PC-3 (cell line): ENCODE measurements around the gene TRIL. TPM values are rescaled to one million over a fixed set of nuclear protein-coding genes. Genes with fewer than 3 reads are reported as not detected.

Experiments used
- ATAC-seq: fragments of 200-7000 bp; cut with Tn5 transposase; 2 replicates; pipeline ENCODE4 v1.9.1; 2020; ENCODE audit warnings: mild to moderate bottlenecking, moderate library complexity
- BruUV-seq: library from RNA; stranded (reverse); fragments of 400-500 nt; replicated peaks from 2 replicates; lab custom pipeline; 2021; lab: Mats Ljungman, UMichigan
- CTCF ChIA-PET: fragments of 300-600 bp; sonication (Branson Sonifier 250); formaldehyde crosslinking; loops from one replicate; lab custom pipeline; 2022; ENCODE audit warnings: antibody characterized with exemption; lab: Charles Lee
- POLR2A ChIA-PET: fragments of 300-600 bp; sonication (Branson Sonifier 250); formaldehyde crosslinking; loops from one replicate; lab custom pipeline; 2022; ENCODE audit warnings: antibody characterized with exemption; ENCODE audit not compliant: unreplicated experiment; lab: Charles Lee
- DNase-seq: peaks from one replicate; pipeline ENCODE4 v3.0.0-alpha.2; 2015
- H2AFZ ChIP-seq: fragments of 300-600 bp; sonication (generic); 2 replicates; pipeline ENCODE4 v1.6.0; 2016; ENCODE audit warnings: antibody characterized with exemption, low read length
- H3F3A ChIP-seq: fragments of 300-600 bp; sonication (generic); one replicate; pipeline ENCODE4 v1.6.0; 2017; ENCODE audit warnings: antibody characterized with exemption, low read length, control low read depth, mild to moderate bottlenecking; ENCODE audit not compliant: unreplicated experiment
- H3K27ac ChIP-seq: fragments of 300-600 bp; sonication (generic); 2 replicates; pipeline ENCODE4 v1.5.1; 2016; ENCODE audit warnings: mild to moderate bottlenecking, low read length
- H3K27me3 ChIP-seq: fragments of 300-600 bp; sonication (generic); 2 replicates; pipeline ENCODE4 v1.6.1; 2016; ENCODE audit warnings: low read length, mixed read lengths
- H3K36me3 ChIP-seq: fragments of 300-600 bp; sonication (generic); 2 replicates; pipeline ENCODE4 v1.6.1; 2016; ENCODE audit warnings: low read depth, mixed run types, low read length, mixed read lengths
- H3K4me1 ChIP-seq: fragments of 300-600 bp; sonication (generic); 2 replicates; pipeline ENCODE4 v1.5.1; 2016; ENCODE audit warnings: low read length; ENCODE audit not compliant: insufficient read depth
- H3K4me2 ChIP-seq: fragments of 300-600 bp; sonication (generic); 2 replicates; pipeline ENCODE4 v1.6.0; 2016; ENCODE audit warnings: low read length
- H3K4me3 ChIP-seq: fragments of 300-600 bp; sonication (generic); 2 replicates; pipeline ENCODE4 v1.5.1; 2016; ENCODE audit warnings: mild to moderate bottlenecking, low read length, mixed read lengths
- H3K79me2 ChIP-seq: fragments of 300-600 bp; sonication (generic); 2 replicates; pipeline ENCODE4 v1.6.1; 2017; ENCODE audit warnings: low read length, mixed read lengths
- H3K9ac ChIP-seq: fragments of 300-600 bp; sonication (generic); 2 replicates; pipeline ENCODE4 v1.6.0; 2016; ENCODE audit warnings: mild to moderate bottlenecking, low read length
- H3K9me2 ChIP-seq: fragments of 300-600 bp; sonication (generic); replicated peaks from 2 replicates; pipeline ENCODE4 v1.6.1; 2016; ENCODE audit warnings: mixed run types, low read length, mixed read lengths
- H3K9me3 ChIP-seq: fragments of 300-600 bp; sonication (generic); 2 replicates; pipeline ENCODE4 v1.6.1; 2016; ENCODE audit warnings: low read length, mixed read lengths
- H4K20me1 ChIP-seq: fragments of 300-600 bp; sonication (generic); 2 replicates; pipeline ENCODE4 v1.6.1; 2016; ENCODE audit warnings: low read length, mixed read lengths
- CTCF ChIP-seq: fragments of 300-600 bp; sonication (generic); conservative IDR thresholded peaks from 2 replicates; pipeline ENCODE4 v1.5.1; 2017; ENCODE audit warnings: antibody characterized with exemption, low read depth, mild to moderate bottlenecking, low read length
- EZH2 ChIP-seq: fragments of 300-600 bp; sonication (generic); IDR thresholded peaks from one replicate; pipeline ENCODE4 v1.6.1; 2017; ENCODE audit warnings: antibody characterized with exemption, mild to moderate bottlenecking, low read length; ENCODE audit not compliant: unreplicated experiment
- EZH2phosphoT487 ChIP-seq: fragments of 300-600 bp; sonication (generic); IDR thresholded peaks from 2 replicates; pipeline ENCODE4 v1.6.1; 2018; ENCODE audit warnings: mild to moderate bottlenecking, antibody characterized with exemption, low read length, borderline replicate concordance
- intact Hi-C: fragments of 100-400 bp; cut with micrococcal nuclease; formaldehyde crosslinking; loops from 2 replicates; pipeline ENCODE4 v1.9.0; 2023
- total RNA-seq: library from RNA; depleted of rRNA; stranded (reverse); fragments of >200 nt; gene quantifications from 2 replicates; pipeline ENCODE4 v1.2.3, GENCODE V29; 2014

TRIL gene
- total RNA-seq, 1 experiment from 2014 or later: 0.29 TPM

GRCh38 chr7:28984217-28984616 lies 26.1 kb upstream of the TRIL start:
- Histone ChIP-seq H3K4me2 (peak overlapping the region; percentile 56; the same call in 1 of the 2 replicates), H3K79me2 (no peaks in the 10 kb centered on the region), H3K36me3 (no peaks in the 10 kb centered on the region), H3F3A (no peaks in the 10 kb centered on the region), H3K9me2 (no peaks in the 10 kb centered on the region), H3K27ac (no peak overlapping the region), H3K27me3 (no peaks in the 10 kb centered on the region), H3K9ac (no peak overlapping the region), H3K9me3 (no peaks in the 10 kb centered on the region), H2AFZ (peak overlapping the region; percentile 71), H4K20me1 (no peaks in the 10 kb centered on the region), H3K4me1 (peaks cover 18% of the 10 kb centered on the region), H3K4me3 (no peak overlapping the region)
- intact Hi-C loops: loop anchor here (1.0 kb wide), 1 partner anchor 54 kb away; no protein-coding TSS in a partner anchor
- POLR2A ChIA-PET: no interaction called here
- no peak for DNase-seq
- no TSS peak for BruUV-seq
- CTCF ChIA-PET: interaction anchor here (0.6 kb wide), 1 partner anchor 27 kb away, joined by 3 read pairs; no protein-coding TSS in a partner anchor
- TF ChIP-seq CTCF (no peak), EZH2 (no peak), EZH2phosphoT487 (no peak)
- no peak for ATAC-seq

GRCh38 chr7:28983396-28984190 lies 25.5 kb upstream of the TRIL start:
- Histone ChIP-seq H2AFZ (no peak overlapping the region), H3K36me3 (no peaks in the 10 kb centered on the region), H3K79me2 (no peaks in the 10 kb centered on the region), H3K27ac (no peak overlapping the region), H3K9me2 (no peaks in the 10 kb centered on the region), H3F3A (no peaks in the 10 kb centered on the region), H3K9me3 (no peaks in the 10 kb centered on the region), H3K27me3 (no peaks in the 10 kb centered on the region), H3K4me3 (no peak overlapping the region), H3K4me1 (peaks cover 18% of the 10 kb centered on the region), H4K20me1 (no peaks in the 10 kb centered on the region), H3K9ac (no peak overlapping the region), H3K4me2 (no peak overlapping the region)
- ChIA-PET CTCF (interaction anchor here (0.6 kb wide), 1 partner anchor 27 kb away, joined by 3 read pairs; no protein-coding TSS in a partner anchor), POLR2A (no interaction called here)
- TF ChIP-seq CTCF (no peak), EZH2 (no peak), EZH2phosphoT487 (no peak)
- intact Hi-C loops: loop anchor here (1.0 kb wide), 1 partner anchor 55 kb away; no protein-coding TSS in a partner anchor
- ATAC-seq (no peak), DNase-seq (no peak)
- no TSS peak for BruUV-seq

- H3K36me3 ChIP-seq: no peaks in the 10 kb centered on the region
- H3K4me1 ChIP-seq: peaks cover 18% of the 10 kb centered on the region
- H3K4me2 ChIP-seq: no peak overlapping the region
- BruUV-seq: no TSS peak
- POLR2A ChIA-PET: no interaction called here
- CTCF ChIA-PET: interaction anchor here (0.6 to 1.2 kb wide), 2 partner anchors 24 to 940 kb away, joined by 4 to 5 read pairs; no protein-coding TSS in a partner anchor
- DNase-seq: no peak
- H3K9me3 ChIP-seq: no peaks in the 10 kb centered on the region
- H3K9me2 ChIP-seq: no peaks in the 10 kb centered on the region
- no peaks in the 10 kb centered on the region for H3F3A ChIP-seq
- intact Hi-C loops: no loop called here
- no peak overlapping the region for H2AFZ ChIP-seq
- no peak overlapping the region for H3K4me3 ChIP-seq
- no peak for ATAC-seq
- H3K27me3 ChIP-seq: no peaks in the 10 kb centered on the region
- H3K27ac ChIP-seq: no peak overlapping the region
- no peak overlapping the region for H3K9ac ChIP-seq
- no peaks in the 10 kb centered on the region for H4K20me1 ChIP-seq
- H3K79me2 ChIP-seq: no peaks in the 10 kb centered on the region
- TF ChIP-seq EZH2 (no peak), CTCF (no peak), EZH2phosphoT487 (no peak)
Observed at GRCh38 chr7:28981161-28981465, 23.0 kb upstream of the TRIL start.
